HG03521 (cell line): Measurements from ENCODE around the gene COL1A1.
A peak's percentile ranks its signal among the peaks of the same experiment; 100 is the strongest.

ENCODE experiments used
- ATAC-seq: cut with Tn5 transposase; IDR thresholded peaks from one replicate; pipeline ENCODE4 v1.9.1; 2021; ENCODE audit warnings: mild to moderate bottlenecking, moderate library complexity; ENCODE audit not compliant: unreplicated experiment

COL1A1 gene

GRCh38 chr17:50173335-50173941, 28.0 kb downstream of the COL1A1 start:
- ATAC-seq = no peak

- no peak for ATAC-seq
Observed at GRCh38 chr17:50172936-50173334, 28.5 kb downstream of the COL1A1 start.

GRCh38 chr17:50172130-50172529, 29.3 kb downstream of the COL1A1 start:
- no peak for ATAC-seq

GRCh38 chr17:50171371-50172071, 29.9 kb downstream of the COL1A1 start:
- no peak for ATAC-seq

GRCh38 chr17:50170662-50171370, 30.6 kb downstream of the COL1A1 start:
- peak; percentile 62 for ATAC-seq

- no peak for ATAC-seq
Observed at GRCh38 chr17:50169881-50170459, 31.5 kb downstream of the COL1A1 start.

- ATAC-seq = no peak
Observed at GRCh38 chr17:50169121-50169764, 32.2 kb downstream of the COL1A1 start.

- no peak for ATAC-seq
Observed at GRCh38 chr17:50168319-50168718, 33.1 kb downstream of the COL1A1 start.

GRCh38 chr17:50167371-50167770, 34.1 kb downstream of the COL1A1 start:
- no peak for ATAC-seq

- no peak for ATAC-seq
Observed at GRCh38 chr17:50166518-50167181, 34.8 kb downstream of the COL1A1 start.

- no peak for ATAC-seq
Observed at GRCh38 chr17:50165867-50166517, 35.4 kb downstream of the COL1A1 start, which contains the start of gene SGCA. Gene SGCA, plus strand, starts transcription at chr17:50166005. Its CDS starts 36 bp downstream, at chr17:50166041.

GRCh38 chr17:50165466-50165865, 36.0 kb downstream of the COL1A1 start:
- no peak for ATAC-seq

GRCh38 chr17:50165066-50165465, 36.4 kb downstream of the COL1A1 start:
- no peak for ATAC-seq

GRCh38 chr17:50164697-50164988, 36.8 kb downstream of the COL1A1 start:
- no peak for ATAC-seq

- no peak for ATAC-seq
Observed at GRCh38 chr17:50163843-50164696, 37.4 kb downstream of the COL1A1 start.

GRCh38 chr17:50162466-50163254, 38.8 kb downstream of the COL1A1 start:
- ATAC-seq = no peak

- ATAC-seq = no peak
Observed at GRCh38 chr17:50161911-50162288, 39.5 kb downstream of the COL1A1 start.

GRCh38 chr17:50161023-50161910, 40.2 kb downstream of the COL1A1 start:
- peak; percentile 87 for ATAC-seq
